HG03159 (cell line): ENCODE data around the gene NT5DC2.

ENCODE experiments used
- ATAC-seq: cut with Tn5 transposase; IDR thresholded peaks from one replicate; pipeline ENCODE4 v1.9.1; 2021; ENCODE audit warnings: mild to moderate bottlenecking, moderate library complexity; ENCODE audit not compliant: unreplicated experiment

Gene NT5DC2

DNA sequence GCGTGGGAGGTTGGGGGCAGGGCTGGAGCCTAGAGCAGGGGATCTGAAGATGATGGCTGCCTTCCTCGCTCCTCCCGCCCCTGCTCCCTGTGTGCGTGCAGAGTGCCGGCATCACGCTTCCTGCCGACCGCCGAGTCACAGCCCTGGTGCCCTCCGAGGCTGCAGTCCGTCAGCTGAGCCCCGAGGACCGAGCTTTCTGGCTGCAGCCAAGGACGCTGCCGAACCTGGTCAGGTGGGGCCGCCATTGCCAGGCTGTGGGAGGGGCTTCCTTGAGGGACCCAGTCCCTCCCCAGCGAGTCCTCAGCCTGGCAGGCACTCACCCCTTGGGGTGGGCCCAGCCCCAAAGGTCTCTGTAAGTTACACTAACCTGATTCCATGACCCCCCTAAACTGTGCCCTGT is 20.9 kb downstream of the NT5DC2 start:
- ATAC-seq: no peak

DNA sequence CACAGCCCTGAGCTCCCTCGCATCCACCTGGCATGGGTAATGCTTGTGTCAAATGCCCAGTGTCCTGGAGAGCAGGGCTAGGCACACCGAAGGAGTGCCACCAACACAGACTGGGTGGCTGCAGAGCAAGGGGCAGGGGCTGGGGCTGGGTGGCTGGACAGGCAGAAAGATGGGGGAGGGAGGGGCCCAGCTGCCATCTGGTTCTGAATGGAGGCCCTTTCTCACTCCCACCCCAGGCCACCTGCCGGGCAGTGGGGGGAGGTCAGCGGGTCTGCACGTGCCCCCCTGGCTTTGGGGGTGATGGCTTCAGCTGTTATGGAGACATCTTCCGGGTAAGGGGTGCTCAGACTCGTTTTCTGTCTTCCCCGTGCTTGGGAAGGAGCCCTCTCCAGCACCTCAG is 21.6 kb downstream of the NT5DC2 start:
- no peak for ATAC-seq

DNA sequence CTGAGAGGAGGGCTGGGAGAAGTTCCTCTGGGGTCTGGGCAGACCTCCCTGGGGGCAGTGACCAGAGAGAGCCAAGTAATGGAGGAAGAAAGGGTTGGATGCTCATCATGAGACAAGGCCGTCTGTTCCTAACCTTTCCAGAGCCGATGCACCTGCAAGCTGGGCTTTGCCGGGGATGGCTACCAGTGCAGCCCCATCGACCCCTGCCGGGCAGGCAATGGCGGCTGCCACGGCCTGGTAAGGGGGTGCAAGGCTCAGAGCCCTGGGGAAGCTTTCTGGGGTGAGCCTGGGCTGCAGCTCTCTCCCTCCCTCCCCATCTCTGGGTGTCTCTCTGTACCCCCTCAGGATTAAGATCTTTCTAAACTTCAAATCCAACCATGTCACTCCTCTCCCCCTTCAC is 22.1 kb downstream of the NT5DC2 start:
- no peak for ATAC-seq

DNA sequence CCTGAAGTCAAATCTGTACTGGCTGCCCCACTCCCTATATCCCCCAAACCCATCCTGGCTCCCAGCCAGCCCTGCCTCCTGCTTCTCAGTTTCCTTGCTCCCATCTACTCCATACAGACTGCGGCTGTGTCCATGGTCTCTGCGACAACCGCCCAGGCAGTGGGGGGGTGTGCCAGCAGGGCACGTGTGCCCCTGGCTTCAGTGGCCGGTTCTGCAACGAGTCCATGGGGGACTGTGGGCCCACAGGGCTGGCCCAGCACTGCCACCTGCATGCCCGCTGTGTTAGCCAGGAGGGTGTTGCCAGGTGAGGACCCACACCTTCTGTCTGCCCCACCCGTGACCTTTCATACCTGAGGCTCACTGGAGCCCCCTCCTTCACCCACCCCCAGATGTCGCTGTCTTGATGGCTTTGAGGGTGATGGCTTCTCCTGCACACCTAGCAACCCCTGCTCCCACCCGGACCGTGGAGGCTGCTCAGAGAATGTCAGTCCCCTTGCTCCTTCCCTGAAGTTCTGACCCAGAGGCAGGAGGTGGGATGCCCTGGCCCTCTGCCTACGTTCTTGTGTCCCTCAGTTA is 23.8 kb downstream of the NT5DC2 start:
- no peak for ATAC-seq

DNA sequence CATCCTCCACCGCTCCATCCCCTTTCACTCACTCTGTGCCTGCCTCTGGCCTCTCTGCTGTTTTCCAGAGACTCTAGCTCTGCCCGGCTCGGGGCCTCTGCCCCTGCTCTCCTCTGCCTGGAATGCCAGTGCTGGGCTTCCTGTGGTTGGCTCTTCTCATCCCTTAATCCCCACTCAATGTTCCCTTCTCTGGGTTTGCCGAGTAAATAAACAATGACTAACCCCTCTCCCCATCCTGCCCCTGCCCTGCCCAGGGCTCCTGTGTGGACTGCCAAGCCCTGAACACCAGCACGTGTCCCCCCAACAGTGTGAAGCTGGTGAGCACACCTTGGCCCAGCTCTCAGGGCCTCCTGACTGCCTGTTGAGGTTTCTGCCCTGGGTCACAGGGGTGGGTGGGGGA is 26.3 kb downstream of the NT5DC2 start:
- ATAC-seq: no peak

DNA sequence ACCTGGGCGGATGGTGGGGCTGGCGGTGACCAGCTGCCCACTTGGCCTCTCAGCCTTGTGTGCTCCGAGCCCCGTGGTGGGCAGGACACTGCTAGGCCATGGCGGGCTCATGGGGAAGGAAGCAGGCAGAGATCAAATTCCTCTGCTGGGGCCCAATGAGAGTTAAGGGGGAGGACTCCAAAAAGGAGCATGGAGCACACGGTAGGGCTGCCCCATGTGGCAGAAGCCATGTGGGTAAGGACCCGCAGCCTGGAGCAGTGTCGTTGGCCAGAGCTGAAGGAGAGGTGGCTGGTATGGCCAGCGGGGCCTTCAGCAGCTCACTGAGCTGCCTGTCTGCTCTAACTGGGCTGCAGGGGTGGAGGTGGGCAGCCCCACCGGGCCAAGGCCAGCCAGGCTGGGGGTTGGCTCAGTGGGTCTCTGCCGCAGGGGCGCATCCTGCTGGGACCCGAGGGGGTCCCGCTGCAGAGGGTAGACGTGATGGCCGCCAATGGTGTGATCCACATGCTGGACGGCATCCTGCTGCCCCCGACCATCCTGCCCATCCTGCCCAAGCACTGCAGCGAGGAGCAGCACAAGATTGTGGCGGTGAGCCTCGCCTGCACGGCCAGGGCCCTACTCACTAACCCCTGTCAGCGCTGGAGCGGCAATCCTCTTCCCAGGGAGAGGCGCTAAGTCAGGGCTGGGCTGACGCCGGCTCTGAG is 27.2 kb downstream of the NT5DC2 start:
- ATAC-seq: no peak

DNA sequence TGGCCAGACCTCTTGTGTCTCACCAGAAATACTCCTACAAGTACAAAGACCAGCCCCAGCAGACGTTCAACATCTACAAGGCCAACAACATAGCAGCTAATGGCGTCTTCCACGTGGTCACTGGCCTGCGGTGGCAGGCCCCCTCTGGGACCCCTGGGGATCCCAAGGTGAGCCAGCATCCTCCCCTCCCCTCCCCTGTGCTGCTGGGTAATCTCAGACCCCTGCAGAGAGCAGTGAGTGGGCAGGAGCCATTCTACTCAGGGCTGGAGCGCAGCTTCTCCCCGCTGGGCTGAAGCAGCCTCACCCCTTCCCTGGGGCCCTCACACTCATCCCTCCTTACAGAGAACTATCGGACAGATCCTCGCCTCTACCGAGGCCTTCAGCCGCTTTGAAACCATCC is 28.7 kb downstream of the NT5DC2 start:
- no peak for ATAC-seq

DNA sequence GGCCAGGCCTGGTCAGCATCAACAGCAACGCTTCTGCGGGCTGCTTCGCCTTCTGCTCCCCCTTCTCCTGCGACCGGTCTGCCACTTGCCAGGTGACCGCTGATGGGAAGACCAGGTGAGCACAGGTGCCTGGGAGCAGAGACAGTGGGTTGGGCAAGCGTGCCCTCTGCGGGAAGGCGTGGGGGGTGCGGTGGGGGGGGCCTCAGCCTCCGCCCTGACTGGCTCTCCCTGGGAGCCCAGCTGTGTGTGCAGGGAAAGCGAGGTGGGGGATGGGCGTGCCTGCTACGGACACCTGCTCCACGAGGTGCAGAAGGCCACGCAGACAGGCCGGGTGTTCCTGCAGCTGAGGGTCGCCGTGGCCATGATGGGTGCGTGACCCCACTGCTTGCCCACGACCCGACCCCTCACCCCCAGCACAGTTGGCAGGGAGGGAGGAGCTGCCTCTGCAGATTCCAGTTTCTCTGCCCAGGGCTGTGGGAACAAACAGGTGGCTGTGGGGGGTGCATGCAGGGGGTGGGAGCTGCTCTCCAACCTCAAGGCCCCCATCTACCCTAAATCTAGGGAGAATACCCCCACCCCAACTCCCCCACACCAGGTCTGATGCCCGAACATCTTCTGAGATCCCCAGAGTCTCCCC is 29.8 kb downstream of the NT5DC2 start:
- ATAC-seq: no peak

DNA sequence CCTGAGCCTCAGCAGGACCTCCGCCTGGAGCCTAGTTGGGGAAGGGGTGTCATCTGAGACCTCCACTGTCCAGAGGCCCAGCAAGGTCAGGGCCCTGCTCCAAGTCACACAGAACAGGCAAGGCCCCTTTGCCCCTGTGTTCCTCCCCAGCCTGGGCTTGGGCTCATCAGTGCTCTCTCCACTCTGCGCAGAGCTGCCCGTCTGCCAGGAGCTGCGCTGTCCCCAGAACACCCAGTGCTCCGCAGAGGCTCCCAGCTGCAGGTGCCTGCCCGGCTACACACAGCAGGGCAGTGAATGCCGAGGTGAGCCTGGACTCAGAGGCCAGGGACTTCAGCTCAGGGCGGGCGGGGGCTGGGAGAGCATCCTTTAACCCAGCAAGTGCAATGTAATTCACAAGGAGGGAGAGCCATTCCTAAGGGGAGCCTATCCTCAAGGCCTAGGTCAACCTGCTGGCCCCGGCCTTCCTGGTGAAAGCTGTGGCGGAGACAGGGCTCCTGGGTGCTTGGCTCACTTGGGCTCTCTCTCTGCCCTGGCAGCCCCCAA is 30.8 kb downstream of the NT5DC2 start:
- ATAC-seq: no peak

DNA sequence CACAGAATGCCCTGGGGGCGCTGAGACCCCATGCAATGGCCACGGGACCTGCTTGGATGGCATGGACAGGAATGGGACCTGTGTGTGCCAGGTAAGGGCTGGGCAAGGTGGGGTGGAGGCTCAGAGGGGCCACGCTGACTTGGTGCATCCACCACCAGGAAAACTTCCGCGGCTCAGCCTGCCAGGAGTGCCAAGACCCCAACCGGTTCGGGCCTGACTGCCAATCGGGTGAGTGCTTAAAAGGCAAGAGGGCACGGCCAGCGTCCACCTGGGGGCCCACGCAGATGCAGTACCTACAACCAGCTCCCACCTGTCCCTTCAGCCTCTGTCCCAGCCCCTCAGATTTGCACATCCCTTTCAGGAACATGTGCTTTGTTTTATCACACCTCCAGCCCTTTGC is 31.7 kb downstream of the NT5DC2 start:
- no peak for ATAC-seq

DNA sequence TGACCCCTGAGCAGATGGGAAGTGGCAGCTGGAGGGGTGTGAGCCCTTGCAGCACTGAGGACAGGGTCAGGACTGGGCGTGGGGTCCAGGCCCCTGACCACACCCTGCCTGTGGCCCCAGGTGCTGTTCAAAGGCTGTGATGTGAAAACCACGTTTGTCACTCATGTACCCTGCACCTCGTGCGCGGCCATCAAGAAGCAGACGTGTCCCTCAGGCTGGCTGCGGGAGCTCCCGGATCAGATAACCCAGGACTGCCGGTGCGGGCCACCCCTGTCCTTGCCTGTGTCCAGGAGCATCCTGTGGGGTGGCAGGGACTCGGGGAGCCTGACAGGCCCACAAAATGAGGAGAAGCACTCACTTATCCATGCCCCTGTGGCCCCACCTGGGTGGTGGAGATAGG is 32.6 kb downstream of the NT5DC2 start:
- ATAC-seq: no peak

DNA sequence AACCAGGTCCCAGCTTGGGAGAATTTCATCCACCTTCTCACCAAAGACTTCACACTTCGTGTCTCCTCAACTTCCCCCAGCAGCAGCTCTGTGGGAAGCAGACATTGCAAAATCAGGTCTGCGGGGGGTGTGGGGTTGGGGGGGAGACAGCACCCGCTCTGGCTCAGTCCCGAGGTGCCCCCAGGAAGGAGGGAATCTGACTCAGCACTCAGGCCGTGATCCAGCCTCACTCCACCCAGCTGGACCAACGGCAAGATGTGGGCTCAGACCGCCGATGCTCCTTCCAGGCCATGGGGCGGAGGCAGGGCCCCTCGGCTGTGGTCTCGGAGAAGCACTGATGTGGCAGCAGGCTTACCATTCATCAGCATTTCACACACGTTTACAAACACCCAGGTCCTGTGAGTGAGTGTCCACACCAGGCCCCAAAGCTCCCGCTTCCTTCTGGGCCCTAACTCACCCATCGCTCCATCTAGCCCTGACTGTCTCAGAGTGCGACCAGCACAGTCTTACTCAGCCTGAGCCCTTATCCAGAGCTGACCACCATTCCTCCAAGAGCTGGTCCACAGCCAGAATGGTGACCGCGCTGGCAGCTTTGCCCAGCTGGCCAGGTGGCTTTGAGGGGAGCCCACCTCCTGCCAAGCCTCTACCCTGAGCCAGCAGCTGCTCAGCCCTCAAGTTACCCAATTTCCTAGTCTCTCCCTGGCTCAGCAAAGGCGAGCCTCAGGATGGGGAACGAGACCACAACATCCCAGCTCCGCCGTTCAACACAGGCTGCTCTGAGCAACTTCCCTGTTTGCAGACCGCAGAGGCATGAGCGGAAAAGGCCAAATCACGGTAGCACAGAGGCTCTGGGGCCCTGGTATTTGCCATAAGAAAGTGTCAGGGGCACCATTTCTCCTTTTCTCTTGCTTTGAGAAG is 35.3 kb downstream of the NT5DC2 start:
- ATAC-seq: no peak

DNA sequence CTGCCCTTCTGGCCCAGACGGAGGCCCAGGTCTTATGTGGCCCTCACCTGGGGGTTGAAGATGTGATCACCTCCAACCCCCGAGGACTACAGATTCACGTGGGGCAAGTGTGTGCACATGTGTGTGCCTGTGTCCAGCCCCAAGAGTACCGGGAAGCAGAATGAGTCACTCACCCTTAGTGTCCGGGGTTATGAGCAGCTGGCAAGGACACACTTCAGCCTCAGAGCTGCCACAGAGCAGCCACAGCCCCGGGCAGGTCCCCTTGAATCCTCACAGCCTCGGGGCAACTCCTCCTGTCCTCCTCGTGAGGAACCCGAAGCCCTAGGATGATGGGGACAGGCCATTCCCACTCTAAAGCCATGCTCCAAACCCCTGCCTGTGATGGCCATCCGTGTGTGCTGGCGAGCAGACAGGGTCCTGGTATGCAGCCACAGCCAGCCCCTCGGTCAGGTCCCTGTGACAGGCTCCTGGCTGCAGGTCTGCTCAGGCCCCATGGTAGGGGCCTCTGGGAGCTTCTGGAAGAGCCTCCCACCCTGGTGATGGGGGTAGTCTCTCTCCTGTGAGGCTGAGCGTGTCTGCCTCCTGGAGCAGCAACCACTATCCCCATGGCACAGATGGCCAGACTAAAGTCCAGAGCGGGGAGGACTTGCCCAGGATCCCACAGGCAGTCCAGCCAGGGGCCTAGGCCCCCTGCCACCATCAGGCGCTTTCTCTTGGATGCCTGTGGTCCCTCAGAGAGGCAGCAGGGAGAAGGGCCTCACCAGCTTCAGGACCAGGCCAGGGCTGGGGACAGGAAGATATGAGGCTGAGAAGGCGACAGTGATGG is 37.7 kb downstream of the NT5DC2 start:
- no peak for ATAC-seq

DNA sequence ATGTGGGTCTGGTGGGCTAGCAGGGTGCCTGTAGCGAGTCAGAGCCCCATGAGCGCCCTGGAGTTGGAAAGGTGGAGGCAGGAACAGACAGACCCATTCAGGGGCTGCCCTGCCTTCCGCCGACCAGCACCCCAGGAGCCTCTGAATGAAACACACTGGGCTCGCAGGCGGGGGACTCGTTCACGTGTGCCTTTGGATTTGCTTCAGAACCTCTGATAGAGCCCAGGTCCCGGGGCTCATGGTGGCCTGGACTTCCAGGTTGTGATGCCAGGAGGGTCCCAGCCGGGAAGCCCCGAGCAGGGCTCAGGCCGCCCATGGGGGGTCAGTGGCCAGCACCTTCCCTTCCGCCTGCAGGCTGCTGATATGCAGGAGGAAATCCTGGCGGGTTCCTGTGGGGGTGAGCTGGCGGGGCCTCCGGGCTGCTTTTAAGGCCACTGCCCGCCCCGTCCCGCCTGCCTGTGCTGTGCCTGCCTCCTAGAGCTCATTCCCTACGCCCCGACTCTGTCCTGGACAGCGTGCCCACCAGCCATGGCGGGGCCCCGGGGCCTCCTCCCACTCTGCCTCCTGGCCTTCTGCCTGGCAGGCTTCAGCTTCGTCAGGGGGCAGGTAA is 38.7 kb downstream of the NT5DC2 start, which contains the start of gene STAB1:
Gene STAB1, plus strand, starts transcription at position 453 of the 610 bp plus-strand sequence. Its CDS starts 76 bp downstream, at position 529.
- ATAC-seq: no peak

DNA sequence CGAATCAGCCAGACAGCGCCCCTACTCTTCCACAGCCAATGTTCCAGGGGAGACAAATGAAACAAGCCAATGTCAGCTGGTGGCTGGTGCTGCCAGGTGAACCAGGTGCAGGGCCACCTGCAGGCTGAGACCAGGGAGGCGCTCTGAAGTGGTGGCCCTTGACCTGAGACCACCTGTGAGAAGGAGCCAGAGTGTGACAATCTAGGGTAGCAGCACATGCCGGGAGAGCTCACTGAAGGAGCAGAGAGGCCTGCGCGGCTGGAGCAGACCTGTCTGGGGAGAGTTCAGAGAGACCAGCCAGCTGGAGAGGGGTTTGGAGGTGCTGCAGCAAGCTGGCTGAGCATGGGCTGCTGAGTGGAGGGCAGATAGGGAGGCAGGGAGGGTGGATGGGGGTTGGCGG is 39.2 kb downstream of the NT5DC2 start:
- ATAC-seq: no peak

DNA sequence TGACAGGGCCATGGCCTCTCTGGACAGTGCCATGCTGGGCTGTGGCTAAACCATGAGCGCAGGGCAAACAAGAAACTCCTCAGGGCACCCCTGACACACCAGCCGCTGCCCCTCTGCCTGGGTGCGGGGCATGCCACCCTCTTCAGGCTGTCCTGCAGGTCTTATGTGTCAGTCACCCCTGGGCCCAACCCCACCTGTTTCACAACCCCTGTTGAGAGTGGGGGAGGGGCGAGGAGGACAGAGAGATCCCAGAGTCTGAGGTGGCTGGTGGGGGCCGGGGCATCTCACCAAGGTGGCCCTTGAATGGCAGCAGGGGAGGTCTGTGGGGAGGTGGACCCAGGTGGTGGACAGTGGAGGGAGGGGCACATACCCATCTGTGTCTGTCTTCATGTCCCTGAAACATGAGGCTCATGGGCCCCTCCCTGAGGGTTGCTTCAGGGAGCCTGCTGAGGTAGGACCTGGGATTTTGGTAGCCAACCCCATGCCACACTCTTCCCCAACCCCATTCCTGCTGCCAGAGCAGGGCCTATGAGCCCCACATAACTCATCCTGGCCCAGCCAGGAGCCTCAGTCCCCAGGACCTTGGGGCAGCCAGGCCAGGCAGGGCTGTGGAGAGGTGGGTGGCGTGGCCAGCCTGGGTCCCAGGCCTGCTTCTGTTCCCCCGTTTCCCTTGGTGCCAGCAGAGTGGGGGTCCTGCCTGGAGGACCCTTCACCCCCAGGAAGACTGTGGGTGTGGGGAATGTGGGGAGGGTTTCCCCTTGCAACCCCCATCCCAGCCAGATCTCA is 40.2 kb downstream of the NT5DC2 start:
- no peak for ATAC-seq

DNA sequence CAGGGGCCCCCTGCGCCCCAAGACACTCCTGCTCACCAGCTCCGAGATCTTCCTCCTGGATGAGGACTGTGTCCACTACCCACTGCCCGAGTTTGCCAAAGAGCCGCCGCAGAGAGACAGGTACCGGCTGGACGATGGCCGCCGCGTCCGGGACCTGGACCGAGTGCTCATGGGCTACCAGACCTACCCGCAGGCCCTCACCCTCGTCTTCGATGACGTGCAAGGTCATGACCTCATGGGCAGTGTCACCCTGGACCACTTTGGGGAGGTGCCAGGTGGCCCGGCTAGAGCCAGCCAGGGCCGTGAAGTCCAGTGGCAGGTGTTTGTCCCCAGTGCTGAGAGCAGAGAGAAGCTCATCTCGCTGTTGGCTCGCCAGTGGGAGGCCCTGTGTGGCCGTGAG is 41.6 kb downstream of the NT5DC2 start:
- ATAC-seq: no peak

DNA sequence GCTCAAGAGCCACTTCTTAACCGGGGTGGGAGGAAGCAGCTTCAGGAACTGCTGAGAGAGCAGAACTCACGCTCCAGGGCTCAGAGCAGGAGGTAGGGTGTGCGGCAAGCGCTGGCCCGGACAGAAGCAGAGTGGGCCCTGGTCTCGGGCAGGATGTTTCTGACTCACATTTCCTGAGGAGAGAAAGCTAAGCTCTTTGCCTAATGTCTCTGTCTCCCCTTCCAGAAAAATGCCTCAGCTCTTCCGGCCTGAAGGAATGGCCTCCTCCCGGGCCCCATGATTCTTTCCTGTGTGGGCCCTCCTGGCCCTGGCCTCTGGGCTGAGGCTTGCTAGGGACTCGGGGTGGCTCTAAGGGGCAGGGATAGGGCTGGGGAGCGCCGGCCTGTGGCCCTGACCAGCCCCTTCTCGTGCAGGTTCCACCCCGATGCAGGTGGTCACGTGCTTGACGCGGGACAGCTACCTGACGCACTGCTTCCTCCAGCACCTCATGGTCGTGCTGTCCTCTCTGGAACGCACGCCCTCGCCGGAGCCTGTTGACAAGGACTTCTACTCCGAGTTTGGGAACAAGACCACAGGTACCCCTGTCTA is 42.6 kb downstream of the NT5DC2 start:
- ATAC-seq: no peak
